Tibial artery (tissue), 4 donors: Measurements from ENCODE around the gene TCF4.

Source experiments
- DNase-seq, 2 donors: peaks; one replicate each; pipeline ENCODE4 v3.0.0-alpha.2; 2019
- H3K27ac ChIP-seq, 2 donors: fragments of 200-600 bp; sonication (generic) in 1 of 2; 1 replicate in 1 of 2; 2 replicates in 1 of 2; pipeline ENCODE4 v1.5.1; 2018 to 2019; ENCODE audit warnings: mild to moderate bottlenecking in 1 of 2
- H3K27me3 ChIP-seq, 2 donors: fragments of 200-600 bp; sonication (generic) in 1 of 2; one replicate each; pipeline versions ENCODE4 v1.5.1 to v1.6.0; 2016 to 2019
- H3K36me3 ChIP-seq, 3 donors: fragments of 200-600 bp; sonication (generic) in 2 of 3; one replicate each; pipeline ENCODE4 v1.5.1; 2016 to 2019; ENCODE audit warnings: mild to moderate bottlenecking in 2 of 3
- H3K4me1 ChIP-seq, 4 donors: fragments of 200-600 bp; sonication (generic) in 2 of 4; 1 replicate in 3 of 4; 2 replicates in 1 of 4; pipeline ENCODE4 v1.5.1; 2016 to 2019
- H3K4me3 ChIP-seq, 2 donors: fragments of 200-600 bp; sonication (generic) in 1 of 2; 1 replicate in 1 of 2; 2 replicates in 1 of 2; pipeline ENCODE4 v1.5.1; 2018 to 2019; ENCODE audit warnings: mild to moderate bottlenecking in 2 of 2
- H3K9me3 ChIP-seq, 3 donors: fragments of 200-600 bp; sonication (generic) in 1 of 3; one replicate each; pipeline ENCODE4 v1.5.1; 2016 to 2019
- intact Hi-C: fragments of 100-400 bp; cut with DNase I; formaldehyde crosslinking; loops from one replicate; pipeline ENCODE4 v1.15.0; 2023; ENCODE audit warnings: low total_unique reads
- TF ChIP-seq, protein P1 (sequence below), 2 experiments: fragments of 200-600 bp in 1 of 2; fragments of 450-650 bp in 1 of 2; IDR thresholded peaks; one replicate each; pipeline ENCODE4 v1.5.1; 2017 to 2019; ENCODE audit warnings: antibody characterized with exemption in 2 of 2, mild to moderate bottlenecking in 1 of 2, moderate library complexity in 1 of 2

The TCF4 gene

DNA sequence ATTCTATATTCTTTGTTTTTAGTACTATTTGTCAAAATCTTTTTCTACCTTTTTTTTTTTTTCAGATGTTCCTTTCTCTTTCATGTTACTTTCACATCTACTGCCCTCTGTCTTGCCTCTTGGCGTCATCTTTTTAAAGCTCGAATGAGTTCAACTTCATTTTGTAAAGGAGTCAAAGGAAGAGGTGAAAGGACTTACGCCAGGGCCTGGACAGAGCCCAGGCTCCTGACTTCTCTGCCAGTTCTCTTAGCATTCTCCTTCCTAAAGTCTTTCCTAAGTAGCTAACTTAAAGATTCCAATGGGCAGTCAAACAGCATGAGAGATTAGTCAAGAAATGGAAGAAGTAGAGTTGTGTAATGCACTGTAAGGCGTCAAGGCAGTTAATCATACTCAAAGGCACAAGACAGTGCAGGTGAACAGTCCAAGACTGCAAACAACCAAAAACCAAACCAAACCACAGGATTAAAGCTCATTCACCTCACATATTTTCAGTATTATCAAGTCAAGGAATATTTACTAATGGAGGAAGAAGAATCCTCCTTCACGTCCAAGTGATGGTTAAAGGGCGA is 301.7 kb downstream of the TCF4 start:
- no peak for DNase-seq
- TF ChIP-seq, protein P1, sequence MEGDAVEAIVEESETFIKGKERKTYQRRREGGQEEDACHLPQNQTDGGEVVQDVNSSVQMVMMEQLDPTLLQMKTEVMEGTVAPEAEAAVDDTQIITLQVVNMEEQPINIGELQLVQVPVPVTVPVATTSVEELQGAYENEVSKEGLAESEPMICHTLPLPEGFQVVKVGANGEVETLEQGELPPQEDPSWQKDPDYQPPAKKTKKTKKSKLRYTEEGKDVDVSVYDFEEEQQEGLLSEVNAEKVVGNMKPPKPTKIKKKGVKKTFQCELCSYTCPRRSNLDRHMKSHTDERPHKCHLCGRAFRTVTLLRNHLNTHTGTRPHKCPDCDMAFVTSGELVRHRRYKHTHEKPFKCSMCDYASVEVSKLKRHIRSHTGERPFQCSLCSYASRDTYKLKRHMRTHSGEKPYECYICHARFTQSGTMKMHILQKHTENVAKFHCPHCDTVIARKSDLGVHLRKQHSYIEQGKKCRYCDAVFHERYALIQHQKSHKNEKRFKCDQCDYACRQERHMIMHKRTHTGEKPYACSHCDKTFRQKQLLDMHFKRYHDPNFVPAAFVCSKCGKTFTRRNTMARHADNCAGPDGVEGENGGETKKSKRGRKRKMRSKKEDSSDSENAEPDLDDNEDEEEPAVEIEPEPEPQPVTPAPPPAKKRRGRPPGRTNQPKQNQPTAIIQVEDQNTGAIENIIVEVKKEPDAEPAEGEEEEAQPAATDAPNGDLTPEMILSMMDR (IDR thresholded peaks at IDR 0.05) = no peak
- Histone ChIP-seq H3K4me3 (no peak overlapping the region), H3K9me3 (no peaks in the 10 kb centered on the region), H3K36me3 (no peaks in the 10 kb centered on the region), H3K27me3 (no peaks in the 10 kb centered on the region), H3K4me1 (peaks cover 0 to 25% (median 2%) of the 10 kb centered on the region in 4 donors), H3K27ac (no peak overlapping the region)
- intact Hi-C loops = no loop called here

DNA sequence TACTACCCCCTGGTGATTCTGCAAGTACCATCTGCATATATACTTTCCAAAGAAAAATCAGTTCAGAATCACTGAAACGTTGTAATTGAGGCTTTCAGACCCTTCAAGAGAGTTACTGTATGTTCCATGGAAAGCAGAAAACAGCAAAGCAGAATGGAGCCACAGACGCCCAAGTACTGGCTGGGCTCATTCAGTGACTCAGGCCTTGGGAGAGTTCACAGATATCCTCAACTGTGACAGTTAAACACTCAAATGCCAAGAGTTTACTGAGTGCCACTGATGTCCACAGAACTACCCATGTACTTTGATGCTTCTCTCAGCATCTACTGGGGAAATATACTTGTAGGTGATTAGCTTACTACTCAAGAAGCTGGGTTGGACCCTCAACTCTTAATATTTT is 303.4 kb downstream of the TCF4 start:
- Histone ChIP-seq H3K27me3 (no peaks in the 10 kb centered on the region), H3K27ac (no peak overlapping the region), H3K4me1 (peaks cover 0 to 18% (median 0%) of the 10 kb centered on the region in 4 donors), H3K4me3 (no peak overlapping the region), H3K9me3 (no peaks in the 10 kb centered on the region), H3K36me3 (no peaks in the 10 kb centered on the region)
- intact Hi-C loops = no loop called here
- TF ChIP-seq, protein P1 (IDR thresholded peaks at IDR 0.05) = no peak
- no peak for DNase-seq

DNA sequence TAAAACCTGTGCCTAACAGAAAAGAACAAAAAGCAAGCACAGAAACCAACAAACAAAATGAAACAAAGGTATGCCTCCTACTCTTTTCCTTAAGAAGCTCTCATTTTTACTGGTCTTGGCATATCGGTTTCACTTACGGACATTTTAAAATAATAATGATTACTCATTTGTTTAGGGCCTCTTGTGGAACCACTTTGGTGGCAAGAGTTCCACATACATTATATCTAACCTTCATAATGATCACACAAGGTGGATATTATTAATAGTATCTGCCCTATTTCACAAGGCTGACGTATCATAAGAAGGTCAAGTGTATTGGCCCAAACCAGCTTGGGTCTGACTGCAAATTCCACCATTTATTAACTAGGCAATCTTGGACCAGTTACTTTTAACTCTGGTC is 304.7 kb downstream of the TCF4 start:
- H3K9me3 ChIP-seq = no peaks in the 10 kb centered on the region
- no peak overlapping the region for H3K27ac ChIP-seq
- H3K4me1 ChIP-seq = peaks cover 0 to 16% (median 0%) of the 10 kb centered on the region in 4 donors
- H3K27me3 ChIP-seq = no peaks in the 10 kb centered on the region
- intact Hi-C loops = no loop called here
- TF ChIP-seq, protein P1 (IDR thresholded peaks at IDR 0.05) = no peak
- H3K4me3 ChIP-seq = no peak overlapping the region
- peaks cover 0 to 7% (median 2%) of the 10 kb centered on the region in 3 donors for H3K36me3 ChIP-seq
- no peak for DNase-seq

DNA sequence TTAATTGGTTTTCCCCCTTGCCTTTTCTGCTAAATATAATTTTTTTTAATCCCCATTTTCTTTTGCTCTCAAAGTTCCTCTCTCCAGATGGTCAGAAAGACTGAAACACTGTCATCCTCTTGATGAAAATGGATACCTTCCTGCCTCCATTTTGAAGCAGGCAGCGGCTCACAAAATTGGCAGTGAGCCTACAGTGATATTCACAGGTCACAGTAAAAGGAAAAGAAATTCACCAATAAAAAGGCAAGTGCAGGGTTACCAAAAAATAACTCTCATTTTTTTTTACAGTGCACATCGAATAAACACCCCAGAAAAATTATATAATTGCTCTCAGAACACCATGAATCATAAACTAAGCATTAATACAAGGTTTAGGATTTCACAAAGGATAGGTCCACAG is 307.5 kb downstream of the TCF4 start:
- TF ChIP-seq, protein P1 (IDR thresholded peaks at IDR 0.05) = no peak
- H3K27ac ChIP-seq = no peak overlapping the region
- peaks cover 7 to 21% (median 10%) of the 10 kb centered on the region in 3 donors for H3K36me3 ChIP-seq
- intact Hi-C loops = no loop called here
- no peak overlapping the region for H3K4me3 ChIP-seq
- no peaks in the 10 kb centered on the region for H3K27me3 ChIP-seq
- no peaks in the 10 kb centered on the region for H3K9me3 ChIP-seq
- no peak for DNase-seq
- peaks cover 0 to 4% (median 0%) of the 10 kb centered on the region in 4 donors for H3K4me1 ChIP-seq

DNA sequence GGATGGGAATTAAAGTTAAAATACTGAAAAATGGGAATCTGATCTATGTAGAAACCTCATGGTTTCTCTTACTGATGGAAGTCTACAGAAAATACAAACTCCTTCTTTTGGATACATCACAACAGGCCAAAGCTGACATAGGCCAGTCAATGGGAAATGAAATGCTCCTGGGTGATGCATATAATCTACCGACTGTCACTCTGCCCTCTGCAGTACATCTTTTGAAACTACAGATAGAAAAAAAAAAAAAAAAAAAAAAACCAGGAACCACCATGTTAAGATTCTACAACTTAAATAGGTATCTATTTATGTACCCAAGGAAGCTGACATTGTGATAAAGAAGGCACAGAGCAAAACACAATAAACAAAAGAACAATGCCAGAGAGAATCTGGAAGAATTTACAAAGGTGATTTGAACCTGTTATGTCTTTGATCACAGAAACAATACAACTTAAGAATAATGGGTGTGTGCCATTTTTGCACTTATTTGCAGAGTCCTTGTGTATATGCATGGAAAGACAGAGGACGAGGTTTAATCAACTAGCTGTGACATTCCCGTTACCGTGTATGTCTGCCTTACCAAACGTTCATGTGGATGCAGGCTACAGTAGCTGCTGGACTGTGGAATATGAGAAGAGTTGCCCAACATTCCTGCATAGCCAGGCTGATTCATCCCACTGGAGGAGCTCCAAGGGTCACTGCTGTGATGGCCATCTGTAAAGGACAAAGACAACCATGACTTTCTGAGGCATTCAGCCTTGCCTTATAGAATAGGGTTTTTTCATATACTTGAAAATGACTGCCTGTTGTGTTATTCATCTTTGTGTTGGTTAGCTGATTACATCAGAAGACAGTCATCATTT is 312.7 kb downstream of the TCF4 start:
- H3K27ac ChIP-seq = no peak overlapping the region
- H3K9me3 ChIP-seq = no peaks in the 10 kb centered on the region
- intact Hi-C loops = no loop called here
- H3K36me3 ChIP-seq = peaks cover 19 to 34% (median 23%) of the 10 kb centered on the region in 3 donors
- H3K27me3 ChIP-seq = no peaks in the 10 kb centered on the region
- no peaks in the 10 kb centered on the region for H3K4me1 ChIP-seq
- peak; percentile 58 to 68 for DNase-seq
- H3K4me3 ChIP-seq = no peak overlapping the region
- TF ChIP-seq, protein P1 (IDR thresholded peaks at IDR 0.05) = no peak
